Middle frontal gyrus (tissue), 1 donor: ENCODE results near the gene TEKT5.

Experiments
- DNase-seq: peaks from one replicate; pipeline ENCODE4 v3.0.0-alpha.2; 2015; ENCODE audit warnings: low spot score; ENCODE audit errors: extremely low spot score

Gene TEKT5

DNA sequence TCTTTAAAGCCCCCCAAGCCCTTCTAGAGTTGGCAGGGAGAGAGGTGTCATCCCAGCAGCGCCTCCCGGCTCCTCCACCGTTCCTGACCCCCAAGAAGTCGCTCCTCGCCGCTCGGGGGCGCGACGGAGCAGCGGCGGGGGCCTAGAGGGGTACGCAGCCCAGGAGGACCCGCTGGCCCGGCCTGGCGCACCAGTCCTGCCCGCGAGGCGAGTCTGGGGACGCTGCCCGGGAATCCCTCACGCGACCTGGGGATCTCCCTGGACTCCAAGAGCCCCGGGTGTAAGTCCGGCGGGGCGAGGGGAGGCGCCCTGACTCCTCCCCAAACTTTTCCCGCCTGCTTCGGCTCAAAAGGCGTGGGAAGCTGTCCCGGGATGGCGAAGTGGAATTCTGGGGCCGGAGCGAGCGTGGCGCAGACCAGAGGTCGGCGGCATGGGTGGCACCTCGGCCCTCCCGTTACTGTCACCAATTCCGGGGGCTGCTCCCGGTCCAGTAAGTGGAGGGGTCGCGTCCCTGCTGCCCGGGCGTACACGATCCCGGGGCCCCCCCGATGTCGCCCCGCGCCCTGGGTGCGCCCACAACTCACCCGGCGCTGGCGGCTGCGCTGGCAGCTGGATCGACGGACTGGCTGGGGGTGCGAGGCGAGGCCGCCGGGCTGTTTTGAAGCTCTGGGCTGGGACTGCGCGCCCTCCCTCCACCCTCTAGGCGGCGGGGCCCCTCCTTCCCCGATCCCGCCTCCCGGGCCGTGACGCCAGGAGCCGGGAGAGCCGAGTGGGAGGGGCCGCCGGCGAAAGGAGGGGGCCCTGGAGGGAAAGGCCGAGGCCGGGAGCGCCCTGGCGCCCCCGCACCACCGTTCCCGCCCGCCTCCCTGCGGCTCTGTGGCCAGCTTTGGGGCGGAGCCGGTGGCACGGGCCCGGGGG, 114.5 kb downstream of the TEKT5 start, which contains the start of gene EMP2:
Gene EMP2, minus strand, starts transcription at position 634 of the 918 bp plus-strand sequence. CDS start 32,981 bp downstream, outside the sequence.
- no peak for DNase-seq

DNA sequence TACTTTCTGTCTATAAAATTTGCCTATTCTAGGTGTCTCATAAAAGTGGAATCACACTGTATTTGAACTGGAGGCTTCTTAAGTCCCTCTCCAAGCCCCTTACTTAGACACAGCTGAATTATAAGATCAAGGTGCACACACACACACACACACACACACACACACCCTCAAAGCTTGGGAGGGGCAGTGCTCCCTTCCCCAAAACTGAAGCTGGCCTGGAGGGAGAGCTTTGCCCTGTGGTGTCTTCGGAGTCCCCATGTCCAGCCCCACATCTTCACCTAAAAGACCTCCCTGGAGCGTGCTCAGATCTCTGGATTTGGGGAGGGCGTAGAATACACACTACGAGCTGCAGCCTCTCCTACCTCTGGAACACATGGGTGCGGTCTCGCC, 115.2 kb downstream of the TEKT5 start:
- DNase-seq = no peak

DNA sequence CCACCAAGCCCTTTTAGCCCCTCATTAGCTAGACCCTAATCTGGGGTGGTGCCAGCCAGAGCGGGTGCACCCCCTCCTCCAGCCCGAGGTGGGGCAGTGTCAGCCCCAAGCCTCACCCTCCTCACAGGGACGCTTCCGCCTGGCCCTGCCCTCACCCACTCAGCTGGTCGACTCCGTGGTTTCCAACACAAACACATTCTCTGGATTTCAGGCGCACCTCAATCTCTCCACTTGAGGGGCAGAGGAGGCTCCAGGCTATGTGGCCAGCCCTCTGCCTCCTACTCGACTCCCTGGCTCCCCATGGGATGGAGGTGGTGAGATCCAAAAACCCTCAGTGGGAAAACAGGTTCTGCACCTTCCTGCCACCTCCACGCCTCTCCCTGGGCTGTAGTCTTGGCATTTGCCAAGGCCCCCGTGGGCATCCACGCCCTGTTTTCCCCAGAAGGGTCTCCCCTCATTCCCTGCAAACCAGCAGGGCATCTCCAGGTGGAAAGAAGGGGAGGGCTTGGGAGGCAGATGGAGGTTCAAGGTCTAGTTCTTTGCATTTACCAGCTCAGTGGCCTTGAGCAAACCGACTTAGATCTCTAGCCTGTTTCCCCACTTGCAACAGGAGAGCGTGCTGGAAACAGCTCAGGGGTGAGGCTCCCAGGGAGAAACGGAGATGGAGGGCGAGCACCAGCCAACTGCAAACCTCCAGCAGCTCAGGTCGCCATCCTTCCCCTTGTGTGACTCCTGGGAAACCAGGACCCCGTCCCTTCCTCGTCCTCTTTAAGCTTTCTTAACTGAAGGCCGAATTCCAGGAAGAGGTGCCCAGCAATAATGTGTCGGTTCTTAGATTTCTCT, 116.0 kb downstream of the TEKT5 start:
- no peak for DNase-seq
